HG03139 (cell line): Measurements from ENCODE around the gene EXT2.

Experiments
- ATAC-seq: cut with Tn5 transposase; IDR thresholded peaks from one replicate; pipeline ENCODE4 v1.9.1; 2021; ENCODE audit not compliant: unreplicated experiment

The EXT2 gene

DNA sequence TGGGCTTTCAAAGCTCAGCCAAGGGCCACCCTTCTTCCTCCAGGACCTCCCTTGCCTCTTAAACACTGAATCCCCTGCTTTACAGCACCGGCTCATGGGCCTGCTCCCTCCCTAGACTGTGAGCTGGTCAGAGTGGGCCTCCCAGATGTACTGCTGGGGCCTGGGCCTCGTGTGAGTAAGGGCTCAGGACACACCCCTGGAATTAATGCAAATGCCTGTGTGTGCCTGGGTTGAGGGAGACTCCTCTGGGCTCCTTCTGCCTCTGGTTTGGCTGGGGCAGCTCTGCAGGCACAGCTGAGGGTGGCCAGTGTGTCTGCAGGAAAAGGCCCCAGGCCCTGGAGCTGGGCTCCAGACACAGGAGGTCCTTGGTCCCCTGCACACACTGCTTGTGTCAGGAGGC is 190.3 kb downstream of the EXT2 start:
- no peak for ATAC-seq

DNA sequence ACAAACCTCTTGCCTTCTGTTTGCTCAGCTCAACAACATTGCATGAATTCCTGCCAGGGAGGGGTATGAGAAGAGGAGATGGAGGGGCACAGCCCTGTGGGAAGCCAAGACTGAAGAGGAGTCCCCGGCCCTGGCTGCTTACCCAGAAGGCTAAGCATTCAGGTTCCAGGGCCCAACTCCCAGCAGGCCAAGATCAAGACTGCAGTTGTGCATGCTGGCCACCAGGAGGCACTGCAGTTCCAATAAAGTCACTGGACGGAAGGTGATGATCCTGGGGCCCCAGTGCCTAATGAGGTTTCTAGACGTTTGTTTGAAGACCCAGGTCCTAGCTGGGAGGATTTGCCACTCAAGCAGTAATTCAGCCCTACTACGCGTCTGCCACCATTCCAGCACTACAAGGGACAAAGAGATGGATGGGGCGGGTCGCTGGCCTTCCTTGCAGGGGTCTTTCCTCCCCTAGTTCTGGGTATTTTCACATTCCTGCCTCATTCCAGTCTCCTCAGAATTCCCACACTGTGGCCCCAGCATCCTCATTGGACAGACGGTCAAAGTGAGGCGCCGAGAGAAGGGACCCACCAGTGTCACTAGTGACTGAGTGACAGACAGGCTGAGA is 190.9 kb downstream of the EXT2 start:
- ATAC-seq = no peak

DNA sequence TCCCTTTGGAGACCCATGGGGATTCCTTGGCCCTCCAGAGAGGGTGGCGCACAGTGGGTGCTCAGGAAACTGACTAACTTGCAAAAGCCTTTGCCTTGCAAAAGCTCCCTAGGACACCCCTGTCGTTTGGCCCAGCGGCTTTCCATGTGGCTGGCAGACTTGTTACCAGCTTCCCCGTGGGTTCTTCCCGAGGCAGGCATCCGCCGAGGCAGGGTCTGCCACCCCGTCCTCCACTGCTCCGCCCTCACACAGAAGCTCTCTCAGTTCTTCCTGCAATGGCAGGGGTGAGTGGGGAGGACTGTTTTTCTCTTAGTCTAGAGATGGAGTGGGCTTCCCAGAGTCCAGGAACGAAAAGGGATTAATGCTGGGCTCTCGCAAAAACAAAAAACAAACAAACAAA is 191.4 kb downstream of the EXT2 start:
- ATAC-seq = no peak

DNA sequence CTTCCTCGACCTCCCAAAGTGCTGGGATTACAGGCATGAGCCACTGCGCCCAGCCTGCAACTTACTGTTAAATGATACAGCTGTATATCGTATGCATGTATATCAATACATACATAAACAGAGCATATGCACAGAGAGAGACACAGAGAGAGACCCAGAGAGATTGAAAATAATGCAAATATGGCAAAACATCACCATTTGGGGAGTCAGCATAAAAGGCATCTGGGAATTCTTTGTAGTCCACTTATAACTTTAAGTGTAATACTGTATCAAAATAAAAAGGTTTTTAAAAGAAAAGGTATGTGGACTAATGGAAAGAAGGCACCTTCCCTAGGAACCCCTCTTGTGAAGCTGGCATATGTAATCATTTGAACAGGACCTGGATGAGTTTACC is 192.7 kb downstream of the EXT2 start:
- no peak for ATAC-seq

DNA sequence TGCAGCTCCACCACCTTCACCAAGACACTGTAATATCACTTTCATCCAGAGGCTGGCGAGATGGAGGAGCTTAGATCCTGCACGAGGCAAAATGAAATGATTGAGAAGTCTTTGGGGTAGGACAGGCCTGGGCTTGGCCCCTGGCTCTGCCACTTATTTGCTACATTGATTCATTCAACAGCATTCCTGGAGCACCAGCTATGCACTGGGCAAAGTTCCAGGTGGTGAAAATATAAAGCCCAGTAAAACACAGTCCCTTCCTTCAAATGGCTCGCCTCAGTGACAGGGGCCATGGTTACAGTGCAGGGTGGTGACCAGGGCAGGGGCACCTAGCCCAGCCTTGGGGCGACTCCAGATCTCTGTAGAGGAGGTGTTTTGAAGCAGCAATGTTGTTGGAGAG is 194.7 kb downstream of the EXT2 start:
- no peak for ATAC-seq
